Right lobe of liver (tissue), 6 donors: ENCODE results near the gene CLDN20. TPM values are rescaled to one million over a fixed set of nuclear protein-coding genes. Genes with fewer than 3 reads are reported as not detected.

ENCODE experiments used
- ATAC-seq, 4 donors: fragments of 200-7000 bp; cut with Tn5 transposase; one replicate each; pipeline ENCODE4 v1.9.1; 2020; ENCODE audit warnings: mild to moderate bottlenecking in 4 of 4, moderate library complexity in 4 of 4
- DNase-seq, 3 donors: peaks; one replicate each; pipeline ENCODE4 v3.0.0-alpha.2; 2020
- H3K27ac ChIP-seq, 3 donors: fragments of 200-600 bp; one replicate each; pipeline ENCODE4 v1.8.0; 2022
- H3K27me3 ChIP-seq, 2 donors: fragments of 200-600 bp; one replicate each; pipeline ENCODE4 v1.8.0; 2022
- H3K36me3 ChIP-seq, 4 donors: fragments of 200-600 bp; sonication (generic) in 1 of 4; one replicate each; pipeline versions ENCODE4 v1.5.1 to v1.8.0; 2017 to 2022; ENCODE audit warnings: control low read depth in 1 of 4
- H3K4me1 ChIP-seq, 4 donors: fragments of 200-600 bp; sonication (generic) in 1 of 4; one replicate each; pipeline versions ENCODE4 v1.5.1 to v1.8.0; 2017 to 2022; ENCODE audit warnings: control low read depth in 1 of 4
- H3K4me3 ChIP-seq, 3 donors: fragments of 200-600 bp; one replicate each; pipeline ENCODE4 v1.8.0; 2022
- H3K9me3 ChIP-seq, 4 donors: fragments of 200-600 bp; sonication (generic) in 1 of 4; one replicate each; pipeline versions ENCODE4 v1.5.1 to v1.8.0; 2017 to 2022; ENCODE audit warnings: control low read depth in 1 of 4
- CTCF ChIP-seq, 4 donors: fragments of 200-600 bp in 3 of 4; fragments of 450-650 bp in 1 of 4; IDR thresholded peaks; one replicate each; pipeline versions ENCODE4 v1.5.1 to v1.8.0; 2016 to 2022; ENCODE audit warnings: antibody characterized with exemption in 4 of 4, mild to moderate bottlenecking in 2 of 4
- POLR2A ChIP-seq: fragments of 450-650 bp; IDR thresholded peaks from one replicate; pipeline ENCODE4 v1.6.1; 2017; ENCODE audit warnings: antibody characterized with exemption, mild to moderate bottlenecking
- WGBS: methylation state at CpG from one replicate; pipeline ENCODE4 v1.1.6; 2018; ENCODE audit warnings: low coverage, low lambda C conversion rate; ENCODE audit not compliant: insufficient coverage; ENCODE audit errors: missing lambda C conversion rate; 5-methylcytosine and 5-hydroxymethylcytosine counted together
- intact Hi-C, 2 donors: fragments of 100-400 bp; cut with DNase I; formaldehyde crosslinking; loops; one replicate each; pipeline versions ENCODE4 v1.11.2 to v1.14.1; 2022
- total RNA-seq, 6 experiments: library from RNA; depleted of rRNA in 2 of 6; stranded (reverse); fragments of >200 nt in 2 of 6; fragmentation: NEBNext Ultra II Directional in 3 of 6; extraction: Animal tissue kit (Norgen Biotek cat#: 25700) in 3 of 6; gene quantifications; one replicate each; pipeline versions ENCODE4 v1.1.0 to v1.2.4, GENCODE V29; 2016 to 2023
- donor health status: DM: no; HTN: yes; CAD: no.
- donor health status: DM: no; HTN: no; CAD: no.
- donor health status: DM: no; HTN: no; CAD: no.
- donor health status: DM: no; HTN: yes; CAD: no.
- donor health status: DM: no; HTN: yes; CAD: no.

CLDN20 gene
- total RNA-seq, 6 experiments from 2014 or later = not detected

- Histone ChIP-seq H3K27me3 (no peaks in the 10 kb centered on the region), H3K9me3 (no peaks in the 10 kb centered on the region), H3K36me3 (peaks cover 0 to 10% (median 3%) of the 10 kb centered on the region in 4 donors), H3K4me1 (no peaks in the 10 kb centered on the region), H3K4me3 (no peak overlapping the region), H3K27ac (no peak overlapping the region)
- 92% methylated on average over 3 of the region's 3 CpGs for WGBS
- ATAC-seq (no peak), DNase-seq (no peak)
- TF ChIP-seq CTCF (IDR thresholded peaks at IDR 0.05) (no peak), POLR2A (no peak)
- intact Hi-C loops = no loop called here
Measured at GRCh38 chr6:155291291-155291690, 27.5 kb downstream of the CLDN20 start.

GRCh38 chr6:155292711-155293110 is 28.9 kb downstream of the CLDN20 start:
- no peak overlapping the region for H3K4me3 ChIP-seq
- peaks cover 0 to 15% (median 5%) of the 10 kb centered on the region in 4 donors for H3K36me3 ChIP-seq
- H3K27ac ChIP-seq = no peak overlapping the region
- H3K27me3 ChIP-seq = no peaks in the 10 kb centered on the region
- no peak for DNase-seq
- no peak for ATAC-seq
- intact Hi-C loops = no loop called here
- no peaks in the 10 kb centered on the region for H3K4me1 ChIP-seq
- no peaks in the 10 kb centered on the region for H3K9me3 ChIP-seq
- no peak for TF ChIP-seq CTCF (IDR thresholded peaks at IDR 0.05)
- no peak for TF ChIP-seq POLR2A
- 72% methylated on average over 5 of the region's 5 CpGs for WGBS

- H3K36me3 ChIP-seq = peaks cover 0 to 19% (median 3%) of the 10 kb centered on the region in 4 donors
- intact Hi-C loops = no loop called here
- DNase-seq = no peak
Measured at GRCh38 chr6:155297669-155298068, 33.9 kb downstream of the CLDN20 start.

GRCh38 chr6:155301867-155302266 is 38.1 kb downstream of the CLDN20 start:
- Histone ChIP-seq H3K9me3 (no peaks in the 10 kb centered on the region), H3K27ac (no peak overlapping the region), H3K4me3 (no peak overlapping the region), H3K4me1 (no peaks in the 10 kb centered on the region), H3K27me3 (no peaks in the 10 kb centered on the region), H3K36me3 (peaks cover 0 to 8% (median 3%) of the 10 kb centered on the region in 4 donors)
- intact Hi-C loops = no loop called here
- WGBS = 92% methylated on average over 2 of the region's 2 CpGs
- DNase-seq = no peak
- ATAC-seq = no peak
- no peak for TF ChIP-seq POLR2A
- no peak for TF ChIP-seq CTCF (IDR thresholded peaks at IDR 0.05)

More at GRCh38 chr6:155297669-155298068, 33.9 kb downstream of the CLDN20 start:
- no peaks in the 10 kb centered on the region for H3K4me1 ChIP-seq
- H3K27ac ChIP-seq = no peak overlapping the region
- no peaks in the 10 kb centered on the region for H3K9me3 ChIP-seq
- WGBS = 91% methylated on average over 1 of the region's 3 CpGs
- no peak for ATAC-seq
- H3K4me3 ChIP-seq = no peak overlapping the region
- TF ChIP-seq POLR2A (no peak), CTCF (IDR thresholded peaks at IDR 0.05) (no peak)
- H3K27me3 ChIP-seq = no peaks in the 10 kb centered on the region

GRCh38 chr6:155303361-155303870 is 39.6 kb downstream of the CLDN20 start:
- intact Hi-C loops = no loop called here
- Histone ChIP-seq H3K4me1 (no peaks in the 10 kb centered on the region), H3K36me3 (peaks cover 0 to 3% (median 0%) of the 10 kb centered on the region in 4 donors), H3K27ac (no peak overlapping the region), H3K4me3 (no peak overlapping the region), H3K27me3 (no peaks in the 10 kb centered on the region), H3K9me3 (no peaks in the 10 kb centered on the region)
- DNase-seq = no peak
- 42% methylated on average over 4 of the region's 4 CpGs for WGBS
- no peak for TF ChIP-seq CTCF (IDR thresholded peaks at IDR 0.05)
- no peak for TF ChIP-seq POLR2A
- ATAC-seq = no peak
